ENCODE measurements around the gene KNOP1. TPM values are rescaled to one million over a fixed set of nuclear protein-coding genes. Genes with fewer than 3 reads are reported as not detected.

KNOP1 gene
- total and polyA plus RNA-seq, 11 donors = 6.3 to 12.1 (median 8.2) TPM

GRCh38 chr16:19687279-19687678 is 30.7 kb downstream of the KNOP1 start:
- DNase-seq (no peak), ATAC-seq (no peak)
- TF ChIP-seq CTCF (IDR thresholded peaks at IDR 0.05) (no peak), POLR2A (IDR thresholded peaks at IDR 0.05) (no peak)
- Histone ChIP-seq H3K9me3 (peaks cover 0 to 13% (median 0%) of the 10 kb centered on the region in 12 donors), H3K27ac (no peak overlapping the region), H3K36me3 (peaks cover 0 to 80% (median 64%) of the 10 kb centered on the region in 9 donors), H3K27me3 (no peaks in the 10 kb centered on the region), H3K4me3 (no peak overlapping the region), H3K4me1 (peaks cover 0 to 32% (median 15%) of the 10 kb centered on the region in 12 donors)
- 86 to 91% (median 89%) methylated on average over 7 of the region's 7 CpGs for whole genome bisulfite sequencing, 4 donors
- intact Hi-C loops (cut with DNase I) = no loop called here

- DNase-seq = no peak
- peaks cover 0 to 76% (median 57%) of the 10 kb centered on the region in 9 donors for H3K36me3 ChIP-seq
- TF ChIP-seq POLR2A (IDR thresholded peaks at IDR 0.05) = no peak
- no peak for TF ChIP-seq CTCF (IDR thresholded peaks at IDR 0.05)
- WGBS, 4 donors = 97 to 99% (median 98%) methylated on average over 4 of the region's 4 CpGs
- intact Hi-C loops (cut with DNase I) = no loop called here
- no peaks in the 10 kb centered on the region for H3K27me3 ChIP-seq
- H3K4me3 ChIP-seq = no peak overlapping the region
- H3K27ac ChIP-seq = no peak overlapping the region
- H3K4me1 ChIP-seq = peaks cover 0 to 16% (median 5%) of the 10 kb centered on the region in 12 donors
- ATAC-seq = no peak
- peaks cover 0 to 13% (median 0%) of the 10 kb centered on the region in 12 donors for H3K9me3 ChIP-seq
Measured at GRCh38 chr16:19685176-19685575, 32.9 kb downstream of the KNOP1 start.

- Histone ChIP-seq H3K27ac (no peak overlapping the region), H3K27me3 (no peaks in the 10 kb centered on the region), H3K36me3 (peaks cover 0 to 74% (median 58%) of the 10 kb centered on the region in 9 donors), H3K9me3 (peaks cover 0 to 13% (median 0%) of the 10 kb centered on the region in 12 donors), H3K4me3 (no peak overlapping the region), H3K4me1 (peaks cover 0 to 5% (median 0%) of the 10 kb centered on the region in 12 donors)
- no peak for DNase-seq
- TF ChIP-seq POLR2A (IDR thresholded peaks at IDR 0.05) = no peak
- TF ChIP-seq CTCF (IDR thresholded peaks at IDR 0.05) = no peak
- intact Hi-C loops (cut with DNase I) = no loop called here
- WGBS, 4 donors = 94 to 97% (median 95%) methylated on average over 6 of the region's 6 CpGs
- no peak for ATAC-seq
Measured at GRCh38 chr16:19683453-19684236, 34.4 kb downstream of the KNOP1 start.

- Histone ChIP-seq H3K27ac (no peak overlapping the region), H3K36me3 (peaks cover 0 to 61% (median 42%) of the 10 kb centered on the region in 9 donors), H3K27me3 (no peaks in the 10 kb centered on the region), H3K4me1 (peaks cover 0 to 12% (median 4%) of the 10 kb centered on the region in 12 donors), H3K4me3 (no peak overlapping the region), H3K9me3 (peaks cover 0 to 13% (median 0%) of the 10 kb centered on the region in 12 donors)
- TF ChIP-seq CTCF (IDR thresholded peaks at IDR 0.05) (no peak), POLR2A (IDR thresholded peaks at IDR 0.05) (no peak)
- 92 to 94% (median 93%) methylated on average over 12 of the region's 12 CpGs for WGBS, 4 donors
- no peak for DNase-seq
- intact Hi-C loops (cut with DNase I) = no loop called here
- no peak for ATAC-seq
Measured at GRCh38 chr16:19681637-19682036, 36.4 kb downstream of the KNOP1 start.
